GM12878 (cell line): Measurements from ENCODE around the gene GJA9. TPM values are rescaled to one million over a fixed set of nuclear protein-coding genes. Genes with fewer than 3 reads are reported as not detected.

Experiments used
- ATAC-seq: fragments of 200-7000 bp; cut with Tn5 transposase; 3 replicates; pipeline ENCODE4 v1.9.1; 2020; ENCODE audit warnings: mild to moderate bottlenecking, moderate library complexity
- BruUV-seq: library from RNA; stranded (reverse); fragments of 400-500 nt; replicated peaks from 2 replicates; lab custom pipeline; 2021; lab: Mats Ljungman, UMichigan
- CTCF ChIA-PET: fragments of 300-600 bp; sonication (Branson Sonifier 250); formaldehyde crosslinking; extraction: SDS; loops from one replicate; lab custom pipeline; 2021; ENCODE audit warnings: inconsistent platforms; lab: Yijun Ruan, JAX
- POLR2A ChIA-PET: fragments of 350-600 bp; formaldehyde crosslinking; extraction: SDS; loops from one replicate; lab custom pipeline; 2021; ENCODE audit warnings: inconsistent platforms; lab: Charles Lee
- RAD21 ChIA-PET: fragments of 300-600 bp; sonication (Branson Sonifier 250); formaldehyde crosslinking; loops from one replicate; lab custom pipeline; 2023; ENCODE audit warnings: antibody characterized with exemption; ENCODE audit not compliant: unreplicated experiment; lab: Charles Lee
- SMC1A ChIA-PET: fragments of 300-600 bp; sonication (Branson Sonifier 250); formaldehyde crosslinking; loops from one replicate; lab custom pipeline; 2023; ENCODE audit not compliant: unreplicated experiment, uncharacterized antibody; lab: Charles Lee
- DNase-seq: peaks from one replicate; pipeline ENCODE4 v3.0.0-alpha.2; 2011; ENCODE audit warnings: low read depth, low spot score
- FAIRE-seq: peaks from 3 replicates; lab custom pipeline; 2011; peaks lifted over from hg19 to GRCh38; lab: Jason Lieb, UNC
- H2AFZ ChIP-seq: 2 replicates; pipeline ENCODE4 v1.6.0; 2011; ENCODE audit warnings: low read depth, low read length, control low read depth; ENCODE audit not compliant: control insufficient read depth
- H3K27ac ChIP-seq: 2 replicates; pipeline ENCODE4 v1.5.1; 2011; ENCODE audit warnings: control low read depth; ENCODE audit not compliant: control insufficient read depth, insufficient read depth
- H3K27me3 ChIP-seq, 2 experiments: replicated peaks in 1 of 2; 2 replicates each; pipeline versions ENCODE4 v1.6.0 to v1.6.1; 2011; ENCODE audit warnings: low read length in 1 of 2; ENCODE audit not compliant: control insufficient read depth in 2 of 2, insufficient read depth in 2 of 2
- H3K36me3 ChIP-seq, 2 experiments: 2 replicates each; pipeline ENCODE4 v1.5.1; 2011; ENCODE audit warnings: low read length in 1 of 2; ENCODE audit not compliant: control insufficient read depth in 2 of 2, insufficient read depth in 2 of 2
- H3K4me1 ChIP-seq: 2 replicates; pipeline ENCODE4 v1.6.1; 2011; ENCODE audit warnings: mild to moderate bottlenecking, low read length, moderate library complexity, mixed read lengths; ENCODE audit not compliant: control insufficient read depth, insufficient read depth
- H3K4me2 ChIP-seq: 2 replicates; pipeline ENCODE4 v1.6.0; 2011; ENCODE audit warnings: control low read depth; ENCODE audit not compliant: control insufficient read depth, insufficient read depth
- H3K4me3 ChIP-seq: fragments of 200-600 bp; sonication (generic); 2 replicates; pipeline ENCODE4 v1.5.1; 2016
- H3K79me2 ChIP-seq: 2 replicates; pipeline ENCODE4 v1.6.0; 2011; ENCODE audit warnings: low read length; ENCODE audit not compliant: control insufficient read depth, insufficient read depth
- H3K9ac ChIP-seq: 2 replicates; pipeline ENCODE4 v1.8.0; 2011; ENCODE audit warnings: low read length, control low read depth, mixed read lengths; ENCODE audit not compliant: control insufficient read depth, insufficient read depth
- H3K9me3 ChIP-seq: replicated peaks from 3 replicates; pipeline ENCODE4 v1.5.1; 2011; ENCODE audit warnings: mild to moderate bottlenecking, low read length; ENCODE audit not compliant: control insufficient read depth, insufficient read depth
- H4K20me1 ChIP-seq: 2 replicates; pipeline ENCODE4 v1.6.0; 2011; ENCODE audit not compliant: control insufficient read depth, insufficient read depth
- ASH2L ChIP-seq: fragments of 300-600, 200-600 bp; sonication (generic); IDR thresholded peaks from 2 replicates; pipeline ENCODE4 v1.6.1; 2017; ENCODE audit warnings: low read depth, mild to moderate bottlenecking, borderline replicate concordance
- ATF7 ChIP-seq: fragments of 450-650 bp; IDR thresholded peaks from 2 replicates; pipeline ENCODE4 v1.6.1; 2016; ENCODE audit warnings: low read depth, mild to moderate bottlenecking
- CUX1 ChIP-seq: IDR thresholded peaks from 2 replicates; pipeline ENCODE4 v1.6.1; 2012; ENCODE audit warnings: improper control_type of control experiment, low read depth, low read length; ENCODE audit not compliant: insufficient replicate concordance
- HDAC2 ChIP-seq: fragments of 200-600 bp; sonication (generic); IDR thresholded peaks from 2 replicates; pipeline ENCODE4 v1.6.1; 2017
- KLF5 ChIP-seq: fragments of 450-650 bp; IDR thresholded peaks from 2 replicates; pipeline ENCODE4 v1.6.1; 2014; ENCODE audit warnings: mild to moderate bottlenecking; ENCODE audit not compliant: partially characterized antibody
- MTA2 ChIP-seq: fragments of 450-650 bp; IDR thresholded peaks from 2 replicates; pipeline ENCODE4 v1.6.1; 2016; ENCODE audit warnings: low read depth, mild to moderate bottlenecking, moderate library complexity
- MYB ChIP-seq: fragments of 150-350 bp; IDR thresholded peaks from 2 replicates; pipeline ENCODE4 v1.6.1; 2014; ENCODE audit warnings: mild to moderate bottlenecking, low read depth, low read length, borderline replicate concordance
- NFYA ChIP-seq: IDR thresholded peaks from 2 replicates; pipeline ENCODE4 v1.6.1; 2011; ENCODE audit warnings: low read depth, mild to moderate bottlenecking, low read length, improper control_type of control experiment, borderline replicate concordance
- NR2C1 ChIP-seq: fragments of 450-650 bp; IDR thresholded peaks from 2 replicates; pipeline ENCODE4 v1.6.1; 2017; ENCODE audit warnings: antibody characterized with exemption, mild to moderate bottlenecking, moderate library complexity
- NR2F1 ChIP-seq: fragments of 450-650 bp; conservative IDR thresholded peaks from 2 replicates; pipeline ENCODE4 v1.6.1; 2017; ENCODE audit warnings: mild to moderate bottlenecking
- RUNX3 ChIP-seq: IDR thresholded peaks from 2 replicates; pipeline ENCODE4 v1.6.1; 2012; ENCODE audit warnings: low read length, inconsistent platforms
- SIX5 ChIP-seq: IDR thresholded peaks from 2 replicates; pipeline ENCODE4 v1.6.1; 2011; ENCODE audit warnings: mild to moderate bottlenecking, low read depth, low read length, moderate library complexity; ENCODE audit not compliant: severe bottlenecking
- SMAD1 ChIP-seq: fragments of 450-650 bp; IDR thresholded peaks from 2 replicates; pipeline ENCODE4 v1.6.1; 2018; ENCODE audit warnings: mild to moderate bottlenecking, low read depth; ENCODE audit not compliant: partially characterized antibody
- YBX1 ChIP-seq: fragments of 450-650 bp; IDR thresholded peaks from 2 replicates; pipeline ENCODE4 v1.6.1; 2016; ENCODE audit warnings: antibody characterized with exemption
- YY1 ChIP-seq: IDR thresholded peaks from 2 replicates; pipeline ENCODE4 v1.6.1; 2011; ENCODE audit warnings: low read depth, mild to moderate bottlenecking, low read length
- ZNF217 ChIP-seq: fragments of 450-650 bp; IDR thresholded peaks from 2 replicates; pipeline ENCODE4 v1.6.1; 2017; ENCODE audit warnings: antibody characterized with exemption, mild to moderate bottlenecking
- WGBS: methylation state at CpG from one replicate; pipeline ENCODE4 v1.1.6; 2016; ENCODE audit warnings: low lambda C conversion rate; ENCODE audit not compliant: insufficient replicate concordance, insufficient coverage; ENCODE audit errors: missing lambda C conversion rate; 5-methylcytosine and 5-hydroxymethylcytosine counted together
- in situ Hi-C: fragments of 300-500 bp; cut with MboI; formaldehyde crosslinking; loops from 9 replicates; pipeline ENCODE4 v1.14.3; 2018; ENCODE audit warnings: mixed read lengths
- intact Hi-C: fragments of 100-400 bp; cut with micrococcal nuclease; formaldehyde crosslinking; loops from one replicate; pipeline ENCODE4 v1.14.2; 2022; ENCODE audit not compliant: unreplicated experiment
- polyA plus RNA-seq, 11 experiments: library from polyadenylated mRNA; depleted of rRNA in 4 of 11; unstranded in 6 of 11; stranded (reverse) in 5 of 11; fragments of >200 nt; fragmentation: Nextera tagmentation in 4 of 11; fragmentation: Illumina TruSeq in 1 of 11; extraction: Ambion mirVana in 4 of 11; extraction: Trizol in 1 of 11; gene quantifications; 1 replicate in 1 of 11; 2 replicates in 10 of 11; pipeline versions ENCODE4 v1.2.1 to v1.2.3, GENCODE V29; 2011 to 2016; ENCODE audit warnings: inconsistent platforms in 2 of 11, missing spikeins in 2 of 11, low read depth in 1 of 11
- total RNA-seq, 4 experiments: library from RNA; depleted of rRNA in 3 of 4; stranded (reverse); fragments of >200 nt in 3 of 4; fragmentation: Illumina TruSeq in 1 of 4; extraction: Trizol in 1 of 4; gene quantifications; 2 replicates each; pipeline versions ENCODE4 v1.2.1 to v1.2.3, GENCODE V29; 2013 to 2021
- TF ChIP-seq, protein P1 (sequence below): IDR thresholded peaks from 2 replicates; pipeline ENCODE4 v1.6.1; 2012; ENCODE audit warnings: low read length, inconsistent platforms
- TF ChIP-seq, protein P2 (sequence below): fragments of 150-350 bp; IDR thresholded peaks from 2 replicates; pipeline ENCODE4 v1.6.1; 2014; ENCODE audit warnings: mild to moderate bottlenecking, low read depth, low read length

GJA9 gene
- total and polyA plus RNA-seq, 10 of the 15 experiments (the other 5 are each of a cell fraction or from before 2014, with no cell fraction given), result 0.13 TPM; not detected in 9

- TF ChIP-seq CUX1, result no peak
- TF ChIP-seq, all 136 proteins: peak for 0
These were observed 44.7 kb upstream of the GJA9 start (continued) for GRCh38 chr1:38926091-38926490.

DNA sequence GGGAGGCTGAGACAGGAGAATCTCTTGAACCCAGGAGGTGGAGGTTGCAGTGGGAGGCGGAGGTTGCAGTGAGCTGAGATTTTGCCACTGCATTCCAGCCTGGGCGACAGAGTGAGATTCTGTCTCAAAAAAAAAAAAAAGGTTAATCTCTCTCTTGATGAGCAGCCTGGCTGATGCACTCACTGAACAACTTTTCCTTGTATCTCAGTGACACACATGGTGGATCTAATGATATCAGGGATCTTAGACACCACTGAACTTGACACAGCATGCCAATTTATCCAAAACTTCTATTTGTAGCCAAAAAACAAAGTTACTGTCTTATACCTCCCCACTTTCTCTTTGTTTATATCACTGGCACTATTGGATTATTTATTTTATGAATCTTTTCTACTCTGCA is 44.0 kb upstream of the GJA9 start:
- Histone ChIP-seq H2AFZ (no peak overlapping the region), H4K20me1 (no peaks in the 10 kb centered on the region), H3K79me2 (no peaks in the 10 kb centered on the region), H3K27me3 (no peaks in the 10 kb centered on the region), H3K9ac (no peak overlapping the region), H3K4me2 (no peak overlapping the region), H3K9me3 (no peaks in the 10 kb centered on the region)
- ChIA-PET SMC1A (no interaction called here), POLR2A (no interaction called here), CTCF (interaction anchor here (0.6 kb wide), 1 partner anchor 238 kb away, joined by 3 read pairs; no protein-coding TSS in a partner anchor), RAD21 (no interaction called here)
- no peak for FAIRE-seq
- in situ Hi-C loops (no loop called here), intact Hi-C loops (no loop called here)
- WGBS, result 32% methylated on average over 2 of the region's 2 CpGs
- ATAC-seq, result no peak
- BruUV-seq, result no TSS peak
- TF ChIP-seq YBX1 (no peak), ATF7 (no peak), KLF5 (no peak), YY1 (no peak), SMAD1 (no peak), NR2C1 (no peak), NFYA (no peak), MTA2 (no peak), HDAC2 (no peak), ZNF217 (no peak), RUNX3 (no peak), ASH2L (no peak), NR2F1 (no peak), SIX5 (no peak), MYB (no peak)
- TF ChIP-seq, protein P1, sequence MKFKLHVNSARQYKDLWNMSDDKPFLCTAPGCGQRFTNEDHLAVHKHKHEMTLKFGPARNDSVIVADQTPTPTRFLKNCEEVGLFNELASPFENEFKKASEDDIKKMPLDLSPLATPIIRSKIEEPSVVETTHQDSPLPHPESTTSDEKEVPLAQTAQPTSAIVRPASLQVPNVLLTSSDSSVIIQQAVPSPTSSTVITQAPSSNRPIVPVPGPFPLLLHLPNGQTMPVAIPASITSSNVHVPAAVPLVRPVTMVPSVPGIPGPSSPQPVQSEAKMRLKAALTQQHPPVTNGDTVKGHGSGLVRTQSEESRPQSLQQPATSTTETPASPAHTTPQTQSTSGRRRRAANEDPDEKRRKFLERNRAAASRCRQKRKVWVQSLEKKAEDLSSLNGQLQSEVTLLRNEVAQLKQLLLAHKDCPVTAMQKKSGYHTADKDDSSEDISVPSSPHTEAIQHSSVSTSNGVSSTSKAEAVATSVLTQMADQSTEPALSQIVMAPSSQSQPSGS, result no peak
- TF ChIP-seq, protein P2, sequence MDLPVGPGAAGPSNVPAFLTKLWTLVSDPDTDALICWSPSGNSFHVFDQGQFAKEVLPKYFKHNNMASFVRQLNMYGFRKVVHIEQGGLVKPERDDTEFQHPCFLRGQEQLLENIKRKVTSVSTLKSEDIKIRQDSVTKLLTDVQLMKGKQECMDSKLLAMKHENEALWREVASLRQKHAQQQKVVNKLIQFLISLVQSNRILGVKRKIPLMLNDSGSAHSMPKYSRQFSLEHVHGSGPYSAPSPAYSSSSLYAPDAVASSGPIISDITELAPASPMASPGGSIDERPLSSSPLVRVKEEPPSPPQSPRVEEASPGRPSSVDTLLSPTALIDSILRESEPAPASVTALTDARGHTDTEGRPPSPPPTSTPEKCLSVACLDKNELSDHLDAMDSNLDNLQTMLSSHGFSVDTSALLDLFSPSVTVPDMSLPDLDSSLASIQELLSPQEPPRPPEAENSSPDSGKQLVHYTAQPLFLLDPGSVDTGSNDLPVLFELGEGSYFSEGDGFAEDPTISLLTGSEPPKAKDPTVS, result no peak
- TF ChIP-seq, all 136 proteins: peak for 0
- no peak overlapping the region for H3K27ac ChIP-seq
- DNase-seq, result no peak
- no peaks in the 10 kb centered on the region for H3K36me3 ChIP-seq
- no peaks in the 10 kb centered on the region for H3K4me1 ChIP-seq
- H3K4me3 ChIP-seq, result no peak overlapping the region
